Keratinocyte (primary cell): ENCODE data around the gene NPPA. TPM values are rescaled to one million over a fixed set of nuclear protein-coding genes. Genes with fewer than 3 reads are reported as not detected.

Source experiments
- DNase-seq: peaks from one replicate; pipeline ENCODE4 v3.0.0-alpha.2; 2011; ENCODE audit warnings: low read depth, missing footprints, low spot score
- FAIRE-seq: peaks from 2 replicates; lab custom pipeline; 2011; peaks lifted over from hg19 to GRCh38; lab: Jason Lieb, UNC
- H2AFZ ChIP-seq: 2 replicates; pipeline ENCODE4 v1.6.0; 2012; ENCODE audit warnings: low read length, control low read depth, inconsistent platforms; ENCODE audit not compliant: control insufficient read depth
- H3K27ac ChIP-seq: 2 replicates; pipeline ENCODE4 v1.5.1; 2011; ENCODE audit warnings: low read length; ENCODE audit not compliant: control insufficient read depth, insufficient read depth
- H3K27me3 ChIP-seq: 3 replicates; pipeline ENCODE4 v1.6.0; 2011; ENCODE audit warnings: low read length; ENCODE audit not compliant: control insufficient read depth, insufficient read depth; ENCODE audit errors: extremely low read depth
- H3K36me3 ChIP-seq, 2 experiments: 2 replicates in 1 of 2; 3 replicates in 1 of 2; pipeline ENCODE4 v1.5.1; 2011; ENCODE audit warnings: low read length in 2 of 2, mild to moderate bottlenecking in 1 of 2; ENCODE audit not compliant: control insufficient read depth in 2 of 2, insufficient read depth in 2 of 2; ENCODE audit errors: extremely low read depth in 1 of 2
- H3K4me1 ChIP-seq: 3 replicates; pipeline ENCODE4 v1.5.1; 2011; ENCODE audit warnings: low read length; ENCODE audit not compliant: control insufficient read depth, insufficient read depth; ENCODE audit errors: extremely low read depth
- H3K4me2 ChIP-seq: 3 replicates; pipeline ENCODE4 v1.6.0; 2011; ENCODE audit warnings: low read depth, low read length; ENCODE audit not compliant: control insufficient read depth, insufficient read depth; ENCODE audit errors: extremely low read depth
- H3K4me3 ChIP-seq, 3 experiments: fragments of 200-600 bp in 1 of 3; sonication (generic) in 1 of 3; 2 replicates in 2 of 3; 3 replicates in 1 of 3; pipeline ENCODE4 v1.5.1; 2011 to 2016; ENCODE audit warnings: low read length in 3 of 3, mild to moderate bottlenecking in 3 of 3, control low read depth in 2 of 3, inconsistent platforms in 1 of 3, low read depth in 1 of 3, mixed read lengths in 1 of 3, mixed run types in 1 of 3, moderate library complexity in 1 of 3; ENCODE audit not compliant: control insufficient read depth in 2 of 3, insufficient read depth in 2 of 3; ENCODE audit errors: extremely low read depth in 1 of 3
- H3K79me2 ChIP-seq: 2 replicates; pipeline ENCODE4 v1.6.0; 2012; ENCODE audit warnings: low read length; ENCODE audit not compliant: control insufficient read depth, insufficient read depth
- H3K9ac ChIP-seq: 3 replicates; pipeline ENCODE4 v1.6.0; 2011; ENCODE audit warnings: low read length; ENCODE audit not compliant: control insufficient read depth, insufficient read depth; ENCODE audit errors: extremely low read depth
- H3K9me1 ChIP-seq: 3 replicates; pipeline ENCODE4 v1.6.0; 2011; ENCODE audit warnings: low read length; ENCODE audit not compliant: control insufficient read depth, insufficient read depth; ENCODE audit errors: extremely low read depth
- H3K9me3 ChIP-seq: 2 replicates; pipeline ENCODE4 v1.5.1; 2012; ENCODE audit warnings: low read depth, low read length; ENCODE audit not compliant: control insufficient read depth
- H4K20me1 ChIP-seq: 3 replicates; pipeline ENCODE4 v1.6.0; 2011; ENCODE audit warnings: low read length; ENCODE audit not compliant: control insufficient read depth, insufficient read depth; ENCODE audit errors: extremely low read depth
- EZH2 ChIP-seq: IDR thresholded peaks from one replicate; pipeline ENCODE4 v1.6.1; 2012; ENCODE audit warnings: inconsistent platforms, mild to moderate bottlenecking, low read length, moderate library complexity
- dilution Hi-C: fragments of 300-500 bp; cut with MboI; formaldehyde crosslinking; loops from one replicate; pipeline ENCODE4 v1.7.0; 2020; ENCODE audit warnings: low sequenced_read_pairs; ENCODE audit not compliant: extremely low pct_ligation_motif_present
- polyA plus RNA-seq, 5 experiments: library from polyadenylated mRNA; depleted of rRNA in 3 of 5; stranded (reverse) in 3 of 5; stranded (forward) in 1 of 5; unstranded in 1 of 5; fragments of >200 nt; gene quantifications; 1 replicate in 1 of 5; 2 replicates in 3 of 5; 3 replicates in 1 of 5; pipeline versions ENCODE4 v1.2.1 to v1.2.3, GENCODE V29; 2011 to 2012; ENCODE audit warnings: missing spikeins in 2 of 5, low read depth in 1 of 5, low replicate concordance in 1 of 5
- TF ChIP-seq, protein P1 (sequence below), 3 experiments: IDR thresholded peaks in 1 of 3; conservative IDR thresholded peaks in 1 of 3; optimal IDR thresholded peaks in 1 of 3; 2 replicates in 2 of 3; 3 replicates in 1 of 3; pipeline versions ENCODE3 to v1.5.1; 2011; ENCODE audit warnings: low read length in 3 of 3, mild to moderate bottlenecking in 3 of 3, moderate library complexity in 2 of 3, control low read depth in 1 of 3, inconsistent platforms in 1 of 3; ENCODE audit not compliant: insufficient read depth in 2 of 3; ENCODE audit errors: extremely low read depth in 1 of 3

NPPA gene
- polyA plus RNA-seq, 1 donor (not counting 4 experiments of a cell fraction or from before 2014, with no cell fraction given), result not detected

DNA sequence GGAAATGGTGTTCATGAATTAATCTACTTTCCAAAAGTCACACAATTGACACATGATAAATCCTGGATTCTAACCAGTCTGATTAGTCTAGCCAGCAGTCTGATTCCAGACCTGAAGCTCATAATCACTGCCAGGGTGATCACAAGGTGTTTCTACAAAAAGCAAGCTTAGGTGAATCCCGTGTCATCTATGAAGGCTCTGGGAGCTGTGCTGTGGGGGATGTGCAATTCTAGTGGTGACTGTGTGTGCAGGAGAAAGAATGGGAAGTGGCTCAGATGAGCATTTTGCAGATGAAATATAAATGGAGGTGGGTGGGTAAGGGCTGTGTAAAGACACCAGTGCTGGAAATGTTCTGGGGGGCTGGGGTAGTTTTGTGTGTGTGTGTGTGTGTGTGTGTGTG, 13.0 kb upstream of the NPPA start:
- no peak for TF ChIP-seq EZH2
- TF ChIP-seq, protein P1, sequence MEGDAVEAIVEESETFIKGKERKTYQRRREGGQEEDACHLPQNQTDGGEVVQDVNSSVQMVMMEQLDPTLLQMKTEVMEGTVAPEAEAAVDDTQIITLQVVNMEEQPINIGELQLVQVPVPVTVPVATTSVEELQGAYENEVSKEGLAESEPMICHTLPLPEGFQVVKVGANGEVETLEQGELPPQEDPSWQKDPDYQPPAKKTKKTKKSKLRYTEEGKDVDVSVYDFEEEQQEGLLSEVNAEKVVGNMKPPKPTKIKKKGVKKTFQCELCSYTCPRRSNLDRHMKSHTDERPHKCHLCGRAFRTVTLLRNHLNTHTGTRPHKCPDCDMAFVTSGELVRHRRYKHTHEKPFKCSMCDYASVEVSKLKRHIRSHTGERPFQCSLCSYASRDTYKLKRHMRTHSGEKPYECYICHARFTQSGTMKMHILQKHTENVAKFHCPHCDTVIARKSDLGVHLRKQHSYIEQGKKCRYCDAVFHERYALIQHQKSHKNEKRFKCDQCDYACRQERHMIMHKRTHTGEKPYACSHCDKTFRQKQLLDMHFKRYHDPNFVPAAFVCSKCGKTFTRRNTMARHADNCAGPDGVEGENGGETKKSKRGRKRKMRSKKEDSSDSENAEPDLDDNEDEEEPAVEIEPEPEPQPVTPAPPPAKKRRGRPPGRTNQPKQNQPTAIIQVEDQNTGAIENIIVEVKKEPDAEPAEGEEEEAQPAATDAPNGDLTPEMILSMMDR (optimal IDR thresholded peaks at IDR 0.05 in 1 of 3, IDR thresholded peaks at IDR 0.05 in 1 of 3, conservative IDR thresholded peaks at IDR 0.05 in 1 of 3; ENCODE audit: extremely low read depth in 1 of 3, insufficient read depth in 2 of 3, low read length in 3 of 3), result no peak
- dilution Hi-C loops, result no loop called here
- H3K27me3 ChIP-seq, result peaks cover 52% of the 10 kb centered on the region
- H3K9me3 ChIP-seq, result no peaks in the 10 kb centered on the region
- DNase-seq (no peak), FAIRE-seq (no peak)
- H3K9me1 ChIP-seq, result no peaks in the 10 kb centered on the region
- H4K20me1 ChIP-seq, result no peaks in the 10 kb centered on the region
- H3K36me3 ChIP-seq, result no peaks in the 10 kb centered on the region
- no peak overlapping the region for H3K4me3 ChIP-seq
- no peak overlapping the region for H2AFZ ChIP-seq
- H3K27ac ChIP-seq, result no peak overlapping the region
- no peak overlapping the region for H3K9ac ChIP-seq
- H3K79me2 ChIP-seq, result no peaks in the 10 kb centered on the region
- no peak overlapping the region for H3K4me2 ChIP-seq
- H3K4me1 ChIP-seq, result peaks cover 3% of the 10 kb centered on the region

DNA sequence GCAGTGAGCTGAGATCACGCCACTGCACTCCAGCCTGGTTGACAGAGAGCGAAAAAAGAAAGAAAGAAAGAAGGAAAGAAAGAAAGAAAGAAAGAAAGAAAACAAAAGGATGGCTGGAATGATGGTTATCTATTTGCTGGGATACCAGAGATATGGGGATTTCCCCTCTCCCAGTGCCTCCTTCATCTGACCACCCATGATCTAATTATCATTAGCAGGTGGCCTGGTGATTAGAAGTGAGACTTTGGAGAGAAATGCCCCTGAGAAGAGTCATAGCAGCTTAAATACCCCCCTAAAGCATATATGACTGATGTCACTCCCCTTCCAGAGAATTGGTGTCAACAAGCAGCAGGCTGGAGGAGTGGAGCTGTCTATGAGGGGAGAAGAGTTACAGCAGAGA, 12.5 kb upstream of the NPPA start:
- Histone ChIP-seq H3K79me2 (no peaks in the 10 kb centered on the region), H3K9me1 (no peaks in the 10 kb centered on the region), H4K20me1 (no peaks in the 10 kb centered on the region), H3K27ac (no peak overlapping the region), H3K27me3 (peaks cover 52% of the 10 kb centered on the region), H3K4me3 (no peak overlapping the region), H3K36me3 (no peaks in the 10 kb centered on the region), H2AFZ (no peak overlapping the region), H3K4me2 (no peak overlapping the region), H3K9ac (no peak overlapping the region), H3K9me3 (no peaks in the 10 kb centered on the region), H3K4me1 (peaks cover 3% of the 10 kb centered on the region)
- no peak for FAIRE-seq
- no peak for TF ChIP-seq EZH2
- TF ChIP-seq, protein P1 (optimal IDR thresholded peaks at IDR 0.05 in 1 of 3, IDR thresholded peaks at IDR 0.05 in 1 of 3, conservative IDR thresholded peaks at IDR 0.05 in 1 of 3; ENCODE audit: extremely low read depth in 1 of 3, insufficient read depth in 2 of 3, low read length in 3 of 3), result no peak
- dilution Hi-C loops, result no loop called here
- DNase-seq, result no peak
